Activated CD4-positive, alpha-beta T cell treated with anti-CD3 and anti-CD28 coated beads for 24 hours (primary cell): Measurements from ENCODE around the gene IQGAP1.
"Not testable (repeated sequence)": the region's sequence is repeated elsewhere in the genome, so short reads cannot be mapped to it uniquely, and the experiment has no call there.

Experiments used
- DNase-seq, 2 donors: peaks; one replicate each; pipeline ENCODE4 v3.0.0-alpha.2; 2020; ENCODE audit warnings: low read depth in 2 of 2

Gene IQGAP1

GRCh38 chr15:90411176-90411575 is 23.1 kb downstream of the IQGAP1 start:
- no peak for DNase-seq

- no peak for DNase-seq
Measured at GRCh38 chr15:90412356-90413194, 24.5 kb downstream of the IQGAP1 start.

GRCh38 chr15:90413411-90414379 is 25.7 kb downstream of the IQGAP1 start:
- DNase-seq: no peak

DNA sequence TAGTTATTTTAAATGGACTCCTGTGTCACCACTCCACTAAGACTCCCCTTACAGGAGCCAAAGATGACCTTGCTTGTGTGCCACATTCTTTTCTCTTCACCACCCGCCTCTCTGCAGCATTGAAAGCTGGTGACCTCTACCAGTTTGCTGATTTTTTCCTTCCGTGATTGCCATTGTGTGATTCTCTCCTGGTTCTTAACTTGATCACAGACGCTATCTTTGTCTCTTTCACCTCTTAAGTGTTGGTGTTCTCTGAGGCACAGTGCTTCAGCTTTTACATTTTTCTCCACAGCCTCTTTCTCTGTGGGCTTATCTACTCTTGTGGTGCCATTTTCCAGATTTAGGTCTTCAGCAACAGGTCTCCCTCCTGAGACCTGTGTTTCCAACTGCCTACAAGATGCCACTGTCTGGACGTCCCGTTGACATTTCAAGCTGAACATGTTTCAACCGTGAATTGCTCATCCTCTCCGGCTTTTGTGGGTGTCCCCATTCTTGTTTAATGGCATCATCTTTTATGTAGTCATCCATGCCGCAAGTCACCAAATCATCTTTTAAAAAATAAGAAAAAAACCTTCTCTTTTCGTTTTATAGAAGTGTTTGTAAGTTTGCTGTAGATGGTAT is 26.5 kb downstream of the IQGAP1 start:
- DNase-seq: no peak

DNA sequence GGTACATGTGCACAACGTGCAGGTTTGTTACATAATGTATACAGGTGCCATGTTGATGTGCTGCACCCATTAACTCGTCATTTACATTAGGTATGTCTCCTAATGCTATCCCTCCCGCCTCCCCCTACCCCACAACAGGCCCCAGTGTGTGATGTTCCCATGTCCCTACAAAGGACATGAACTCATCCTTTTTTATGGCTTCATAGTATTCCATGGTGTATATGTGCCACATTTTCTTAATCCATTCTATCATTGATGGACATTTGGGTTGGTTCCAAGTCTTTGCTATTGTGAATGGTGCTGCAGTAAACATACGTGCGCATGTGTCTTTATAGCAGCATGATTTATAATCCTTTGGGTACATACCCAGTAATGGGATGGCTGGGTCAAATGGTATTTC is 28.0 kb downstream of the IQGAP1 start:
- not testable (repeated sequence) for DNase-seq

DNA sequence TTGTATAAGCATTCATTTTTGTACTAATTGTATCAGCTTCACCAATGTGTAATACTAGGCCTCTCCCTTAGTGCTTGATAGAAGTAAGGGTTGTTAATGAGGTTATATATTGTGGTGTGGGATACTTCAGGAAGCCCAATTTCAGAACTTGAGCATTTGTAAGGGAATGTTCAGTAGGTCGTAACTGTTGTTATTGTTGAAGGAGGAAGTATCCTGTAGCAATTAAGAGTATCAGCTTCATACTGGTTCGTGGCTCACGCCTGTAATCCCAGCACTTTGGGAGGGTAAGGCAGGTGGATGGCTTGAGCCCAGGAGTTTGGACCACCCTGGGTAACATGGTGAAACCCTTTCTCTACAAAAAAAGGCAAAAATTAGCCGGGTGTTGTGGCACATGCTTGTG is 30.6 kb downstream of the IQGAP1 start:
- DNase-seq: no peak

DNA sequence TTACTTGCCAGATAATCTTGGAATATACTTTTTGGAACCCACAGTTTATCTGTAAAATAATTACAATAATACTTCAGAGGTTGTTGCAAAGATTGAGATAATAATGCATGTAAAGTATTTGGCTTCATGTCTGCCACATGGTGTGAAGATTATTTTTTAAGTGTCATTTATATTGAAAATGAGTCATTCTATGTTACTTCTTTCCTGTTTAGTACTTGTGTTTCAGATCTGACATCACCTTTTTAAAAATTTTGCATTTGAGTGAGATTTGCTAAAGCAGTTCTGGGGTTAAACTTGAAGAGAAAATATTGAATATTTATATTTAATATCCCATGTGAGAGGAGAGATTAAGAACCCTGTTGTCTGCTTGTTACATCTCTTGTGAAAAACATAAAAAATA is 31.2 kb downstream of the IQGAP1 start:
- no peak for DNase-seq

GRCh38 chr15:90419738-90420406 is 31.8 kb downstream of the IQGAP1 start:
- DNase-seq: no peak

GRCh38 chr15:90420451-90420850 is 32.4 kb downstream of the IQGAP1 start:
- no peak for DNase-seq

- DNase-seq: no peak
Measured at GRCh38 chr15:90421527-90421926, 33.5 kb downstream of the IQGAP1 start.

DNA sequence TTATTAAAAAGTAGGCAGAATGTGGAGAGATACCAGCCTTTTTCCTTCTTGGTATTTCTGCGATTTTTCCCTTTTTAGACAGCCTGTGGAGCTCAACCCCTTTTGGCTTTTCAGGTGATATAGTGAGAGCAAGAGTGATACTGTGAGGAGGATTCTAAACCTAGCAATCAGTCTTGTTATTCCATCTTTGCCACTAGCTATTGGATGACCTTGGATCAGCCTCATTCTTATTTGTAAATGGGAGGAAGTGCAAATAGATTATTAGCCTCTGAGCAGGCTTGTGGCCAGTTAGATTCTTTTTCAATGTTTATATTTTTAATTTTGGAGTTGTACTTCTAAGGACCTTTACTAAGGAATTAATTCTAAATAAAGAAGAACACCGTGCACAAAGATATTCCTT is 34.0 kb downstream of the IQGAP1 start:
- DNase-seq: no peak

- no peak for DNase-seq
Measured at GRCh38 chr15:90422936-90423335, 34.9 kb downstream of the IQGAP1 start.

- no peak for DNase-seq
Measured at GRCh38 chr15:90423801-90424319, 35.8 kb downstream of the IQGAP1 start.

- DNase-seq: no peak
Measured at GRCh38 chr15:90425726-90426346, 37.8 kb downstream of the IQGAP1 start.

- DNase-seq: no peak
Measured at GRCh38 chr15:90427185-90427584, 39.1 kb downstream of the IQGAP1 start.

- DNase-seq: no peak
Measured at GRCh38 chr15:90432253-90432652, 44.2 kb downstream of the IQGAP1 start.

DNA sequence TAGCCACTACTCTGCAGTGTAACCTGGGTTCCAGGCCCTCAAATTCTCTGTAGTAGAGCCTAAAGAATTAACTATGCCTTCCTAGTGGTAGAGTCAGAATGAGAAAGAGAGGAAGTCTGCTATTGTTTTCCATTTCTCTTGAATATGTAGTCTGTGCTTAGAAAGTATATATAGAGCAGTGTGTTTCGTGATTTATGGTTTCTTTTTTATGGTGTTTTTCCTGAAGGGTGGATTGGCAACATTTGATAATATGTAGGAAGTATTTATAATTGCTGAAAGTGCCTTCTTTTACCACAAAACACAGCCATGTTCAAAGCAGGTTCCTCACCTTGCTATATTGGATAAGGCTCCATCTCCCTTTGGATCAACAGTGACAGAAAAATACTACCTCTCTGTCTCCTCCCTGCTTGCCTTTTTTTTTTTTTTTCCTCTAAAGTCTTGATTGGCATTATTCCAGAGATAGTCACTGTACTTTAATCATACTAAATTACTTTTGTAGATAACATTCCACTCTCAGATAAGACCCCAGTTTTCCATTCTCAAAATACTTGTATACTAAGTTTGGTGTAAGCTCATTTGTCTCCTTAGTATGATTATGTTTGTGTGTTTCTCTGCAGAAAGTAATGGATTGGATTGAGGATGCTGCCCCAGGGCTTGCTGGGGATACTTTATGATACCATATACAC is 47.8 kb downstream of the IQGAP1 start:
- no peak for DNase-seq

DNA sequence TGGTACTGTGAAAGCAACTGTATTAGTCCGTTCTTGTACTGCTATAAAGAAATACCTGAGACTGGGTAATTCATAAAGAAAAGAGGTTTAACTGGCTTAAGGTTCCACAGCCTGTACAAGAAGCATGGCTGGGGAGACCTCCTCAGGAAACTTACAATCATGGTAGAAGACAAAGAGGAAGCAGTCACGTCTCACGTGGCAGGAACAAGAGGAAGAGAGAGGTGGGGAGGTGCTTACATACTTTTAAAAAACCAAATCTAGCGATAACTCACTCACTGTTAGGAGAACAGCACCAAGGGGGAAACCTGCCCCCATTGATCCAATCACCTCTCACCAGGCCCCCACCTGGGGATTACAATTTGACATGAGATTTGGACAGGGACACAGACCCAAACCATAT is 48.9 kb downstream of the IQGAP1 start:
- DNase-seq: no peak

GRCh38 chr15:90437516-90437915 is 49.5 kb downstream of the IQGAP1 start:
- no peak for DNase-seq

DNA sequence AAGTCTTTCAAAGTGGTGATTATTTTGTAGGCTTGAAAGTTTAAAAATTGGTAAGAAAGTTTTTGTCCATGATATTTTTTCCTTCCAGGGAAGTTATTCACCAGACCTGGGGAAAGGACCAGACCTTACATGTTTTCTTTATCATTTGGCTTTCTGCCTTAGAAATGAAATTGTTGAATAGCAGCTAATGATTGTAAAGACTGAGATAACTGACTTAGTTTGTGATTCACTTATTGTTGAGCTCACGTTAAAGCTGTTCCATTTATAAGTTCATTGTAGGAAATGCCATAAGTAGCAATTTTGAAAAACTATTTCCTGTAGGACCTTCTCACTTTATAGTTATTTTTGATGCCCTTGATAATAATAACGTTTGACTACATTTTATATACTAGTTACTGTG is 51.9 kb downstream of the IQGAP1 start:
- DNase-seq: no peak
